DMS53 (cell line): ENCODE measurements around the gene TLK1.
"Not testable (repeated sequence)": the region's sequence is repeated elsewhere in the genome, so short reads cannot be mapped to it uniquely, and the experiment has no call there.

ENCODE experiments used
- DNase-seq: peaks from one replicate; lab custom pipeline; 2025; lab: John Stamatoyannopoulos, UW

Gene TLK1

DNA sequence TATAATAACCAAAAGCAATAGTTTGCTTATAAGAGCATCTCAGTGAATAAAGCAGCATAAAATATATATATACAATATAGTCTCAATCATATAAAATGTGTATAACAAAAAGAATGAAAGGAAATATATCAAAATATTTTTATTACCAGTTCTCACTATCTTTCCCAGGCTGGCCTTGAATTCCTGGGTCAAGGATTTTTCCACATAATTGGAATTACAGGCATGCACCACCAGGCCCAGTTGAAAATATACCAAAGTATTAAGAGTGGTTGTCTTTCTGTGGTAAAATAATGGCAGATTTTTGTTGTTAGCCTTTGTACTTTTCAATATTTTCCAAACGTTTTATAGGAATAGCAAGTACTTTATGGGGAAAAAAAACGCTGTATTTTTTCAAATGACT, 8.6 kb upstream of the TLK1 start:
- DNase-seq: no peak

DNA sequence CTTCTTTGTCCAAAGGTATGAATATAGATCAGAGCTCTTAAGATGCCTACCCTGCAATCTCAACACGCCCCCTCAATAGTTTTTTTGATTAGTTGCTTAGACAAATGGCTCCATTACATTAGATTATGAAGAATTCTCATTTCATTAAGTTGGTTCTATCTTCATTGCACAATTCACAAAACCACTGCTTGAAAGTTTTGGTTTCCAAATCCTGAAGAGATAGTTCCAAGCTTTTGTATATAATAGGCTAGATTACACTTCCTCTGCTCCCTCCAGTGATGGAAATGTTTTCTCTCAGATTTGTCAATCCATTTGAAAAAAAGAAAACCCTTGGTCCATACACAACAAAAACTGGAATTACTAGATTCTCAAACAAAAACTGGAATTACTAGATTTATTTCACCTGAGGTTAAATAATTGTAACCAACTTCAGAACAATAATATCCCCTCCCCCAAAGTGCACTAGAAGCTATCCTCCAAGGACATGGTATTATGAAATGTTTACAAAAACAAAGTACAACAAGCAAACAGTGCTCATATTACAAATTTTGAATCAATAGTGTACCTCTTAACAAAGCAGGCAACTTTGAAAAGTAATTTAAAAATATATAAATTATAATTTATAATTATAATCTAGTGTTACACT, 6.8 kb upstream of the TLK1 start:
- DNase-seq: peak; percentile 28

DNA sequence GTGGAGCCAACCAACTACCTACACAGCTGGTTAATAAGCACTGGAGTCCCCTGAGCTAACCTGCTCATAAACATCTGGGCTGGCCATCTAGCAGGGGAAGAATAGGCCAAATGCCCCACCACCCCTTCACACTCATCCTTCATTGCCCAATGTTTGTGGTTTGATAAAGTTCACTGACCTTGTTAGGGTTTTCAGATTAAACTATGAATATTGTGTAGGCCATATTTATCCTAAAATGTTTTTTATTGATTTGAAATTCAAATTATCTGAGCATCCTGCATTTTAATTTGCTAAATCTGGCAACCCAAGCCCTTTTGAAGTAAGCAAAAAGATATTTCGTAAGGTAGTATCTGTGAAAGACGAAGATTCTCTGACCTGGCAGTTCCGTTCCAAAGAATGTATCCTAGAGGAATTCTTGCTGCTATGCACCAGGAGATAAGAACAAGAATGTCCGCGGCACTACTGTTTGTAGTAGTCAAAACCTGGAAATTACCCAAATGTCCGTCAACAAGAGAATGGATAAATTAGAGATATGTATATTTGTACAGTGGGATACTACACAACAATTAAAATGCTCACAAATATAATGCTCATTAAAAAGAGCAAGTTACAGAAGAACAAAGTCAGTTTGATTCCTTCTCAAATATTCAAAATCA, 5.8 kb upstream of the TLK1 start:
- DNase-seq: no peak

DNA sequence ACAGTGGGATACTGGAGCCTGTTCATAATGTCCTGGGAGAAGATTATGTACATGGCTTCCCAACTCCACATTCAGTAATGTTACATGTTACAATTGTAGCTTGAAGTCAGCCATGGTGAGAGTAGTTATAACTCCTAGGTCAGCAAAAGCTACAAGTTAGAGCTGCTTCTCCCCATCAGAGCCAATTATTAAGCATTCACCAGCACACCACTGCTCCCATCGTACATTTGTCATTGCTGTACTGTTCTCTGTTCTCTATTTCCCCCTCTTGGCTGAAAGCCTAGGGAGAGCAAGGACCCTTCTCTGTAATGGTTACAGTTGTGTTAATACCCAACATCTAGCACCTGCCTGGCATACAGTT, 5.3 kb upstream of the TLK1 start:
- DNase-seq: no peak

DNA sequence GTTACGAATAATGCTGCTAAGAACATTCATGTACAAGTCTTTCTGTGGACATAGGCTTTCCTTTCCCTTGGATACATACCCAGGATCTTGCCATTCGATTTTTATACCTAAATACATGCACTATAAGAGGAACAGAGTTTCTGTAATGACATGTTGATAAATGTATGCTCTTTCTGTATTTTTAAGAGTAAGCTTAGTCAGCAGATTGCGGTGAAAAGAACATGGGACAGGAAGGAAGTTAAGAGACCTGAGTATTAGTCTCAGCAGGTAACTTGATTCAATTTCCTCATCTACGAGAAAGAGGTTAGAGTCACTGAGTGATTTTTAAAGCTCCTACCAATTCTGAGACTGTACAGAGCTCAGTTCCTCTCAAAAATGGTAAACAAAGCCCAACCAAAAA, 2.6 kb upstream of the TLK1 start:
- no peak for DNase-seq

DNA sequence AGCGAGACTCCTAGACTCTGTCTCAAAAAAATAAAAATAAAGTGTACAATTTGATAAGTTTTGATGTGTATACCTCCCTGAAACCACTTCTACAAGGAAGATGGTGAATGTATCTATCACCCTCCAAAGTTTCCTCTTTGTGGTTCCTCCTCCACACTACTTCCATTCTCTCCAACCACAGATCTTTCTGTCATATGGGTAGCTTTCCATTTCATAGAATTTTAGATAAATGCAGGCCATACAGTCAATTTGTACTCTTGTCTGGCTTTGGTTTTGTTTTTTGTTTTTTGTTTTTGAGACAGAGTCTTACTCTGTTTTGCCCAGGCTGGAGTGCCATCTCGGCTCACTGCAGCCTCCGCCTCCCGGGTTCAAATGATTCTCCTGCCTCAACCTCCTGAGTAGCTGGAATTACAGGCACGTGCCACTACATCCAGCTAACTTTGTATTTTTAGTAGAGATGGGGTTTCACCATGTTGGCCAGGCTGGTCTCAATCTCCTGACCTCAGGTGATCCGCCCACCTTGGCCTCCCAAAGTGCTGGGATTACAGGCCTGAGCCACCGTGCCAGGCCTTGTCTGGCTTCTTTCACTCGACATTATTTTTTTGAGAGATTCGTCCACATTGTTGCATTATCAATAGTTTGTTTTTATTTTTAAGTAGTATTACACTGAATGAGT, 2.0 kb upstream of the TLK1 start:
- DNase-seq: not testable (repeated sequence)

DNA sequence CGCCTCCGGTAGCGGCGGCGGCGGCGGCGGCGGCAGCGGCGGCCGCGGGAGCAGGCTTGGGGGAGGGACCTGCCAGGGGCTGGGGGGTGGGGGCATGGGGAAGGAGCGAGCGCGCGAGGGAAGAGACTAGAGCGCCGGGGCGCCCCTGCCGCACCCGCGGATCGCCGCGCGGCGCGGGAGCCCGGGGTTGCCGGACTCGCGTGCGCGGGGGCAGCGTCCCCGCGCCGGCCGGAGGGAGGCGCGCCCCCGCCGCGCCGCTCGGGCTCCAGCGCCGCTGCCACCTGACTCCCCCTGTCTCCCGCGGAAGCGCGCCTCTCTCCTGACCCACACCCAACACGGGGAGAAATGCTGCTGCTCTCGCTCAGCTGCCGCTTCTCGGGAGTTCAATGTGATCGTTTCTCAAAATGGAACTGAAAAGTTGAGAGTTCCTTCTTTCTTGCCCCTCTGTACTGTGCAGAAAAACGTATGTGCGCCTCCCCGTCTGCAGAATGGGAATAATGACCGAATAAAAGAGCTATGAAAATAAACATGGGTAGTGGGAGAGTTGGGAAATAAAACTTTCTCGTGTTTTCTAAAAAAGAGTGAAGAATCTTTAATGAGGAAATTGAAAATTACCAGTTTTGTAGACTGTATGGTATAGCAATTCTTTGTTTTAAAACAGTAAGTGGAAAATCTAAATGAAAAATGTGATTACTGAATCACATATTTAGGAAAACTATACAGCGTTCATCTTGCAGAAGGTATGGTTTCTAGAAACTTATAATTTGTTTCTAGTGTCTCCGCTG, 455 bp upstream of the TLK1 start:
- DNase-seq: peak; percentile 94

DNA sequence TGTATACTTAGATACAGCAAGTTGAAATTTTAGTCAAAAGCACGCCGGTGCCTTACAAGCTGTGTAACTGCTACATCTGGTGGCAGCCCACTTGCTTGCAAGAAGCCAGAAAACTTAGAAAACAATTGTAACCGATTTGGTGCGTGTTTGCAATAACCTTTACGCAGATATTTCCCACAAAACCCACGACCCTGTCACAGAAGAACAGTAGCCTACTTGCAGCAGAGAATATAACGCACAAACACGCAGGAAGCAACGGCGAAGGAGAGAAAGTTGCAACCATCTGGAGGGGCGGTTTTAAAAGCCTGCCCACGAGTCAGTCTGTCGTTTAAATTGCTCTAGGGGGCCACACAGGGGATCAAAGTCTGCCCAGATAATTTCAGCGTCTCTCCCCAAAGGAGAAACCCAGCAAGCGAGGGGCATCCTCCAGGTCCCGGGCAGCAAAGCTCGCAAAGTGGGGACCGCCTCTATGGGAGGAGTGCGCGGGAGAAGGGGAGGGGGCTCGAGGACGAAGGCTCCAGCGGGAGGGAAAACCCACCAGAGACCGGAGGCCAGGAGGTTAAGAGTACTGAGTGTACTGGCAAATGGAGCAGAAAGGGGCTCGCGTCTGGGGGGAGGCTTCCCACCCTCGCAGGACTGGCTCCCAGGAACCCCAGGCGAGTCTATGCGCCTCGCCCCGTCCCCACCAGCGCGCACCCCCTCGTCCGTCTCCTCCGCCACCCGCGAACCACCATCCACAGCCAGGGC, 1.1 kb downstream of the TLK1 start:
- peak; percentile 74 for DNase-seq

DNA sequence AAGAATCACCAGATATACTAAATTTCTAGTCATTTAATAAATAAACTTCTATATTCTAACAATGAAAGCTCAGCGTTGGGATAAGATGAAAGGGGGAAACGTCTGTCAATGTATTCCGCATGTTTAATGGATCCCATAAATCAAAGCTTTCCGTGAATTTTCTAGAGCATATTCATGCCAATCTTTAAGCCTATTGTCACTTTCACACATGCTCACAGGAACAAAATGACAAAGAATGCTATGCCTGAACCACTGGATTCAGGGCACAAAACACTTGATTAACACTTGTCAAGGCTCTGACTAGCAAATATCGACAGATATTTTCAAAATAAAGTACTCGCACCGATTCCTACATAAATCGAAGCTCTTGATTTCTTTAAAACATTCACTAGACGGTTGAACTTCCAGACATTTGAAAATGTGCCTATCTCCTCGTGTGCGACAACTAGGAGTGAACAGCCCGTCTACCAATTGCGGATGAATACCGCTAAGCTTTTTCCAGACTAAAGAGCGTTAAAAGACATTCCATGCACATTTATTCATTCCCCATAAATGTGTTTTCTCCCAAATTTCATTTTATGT, 1.8 kb downstream of the TLK1 start:
- peak; percentile 49 for DNase-seq

DNA sequence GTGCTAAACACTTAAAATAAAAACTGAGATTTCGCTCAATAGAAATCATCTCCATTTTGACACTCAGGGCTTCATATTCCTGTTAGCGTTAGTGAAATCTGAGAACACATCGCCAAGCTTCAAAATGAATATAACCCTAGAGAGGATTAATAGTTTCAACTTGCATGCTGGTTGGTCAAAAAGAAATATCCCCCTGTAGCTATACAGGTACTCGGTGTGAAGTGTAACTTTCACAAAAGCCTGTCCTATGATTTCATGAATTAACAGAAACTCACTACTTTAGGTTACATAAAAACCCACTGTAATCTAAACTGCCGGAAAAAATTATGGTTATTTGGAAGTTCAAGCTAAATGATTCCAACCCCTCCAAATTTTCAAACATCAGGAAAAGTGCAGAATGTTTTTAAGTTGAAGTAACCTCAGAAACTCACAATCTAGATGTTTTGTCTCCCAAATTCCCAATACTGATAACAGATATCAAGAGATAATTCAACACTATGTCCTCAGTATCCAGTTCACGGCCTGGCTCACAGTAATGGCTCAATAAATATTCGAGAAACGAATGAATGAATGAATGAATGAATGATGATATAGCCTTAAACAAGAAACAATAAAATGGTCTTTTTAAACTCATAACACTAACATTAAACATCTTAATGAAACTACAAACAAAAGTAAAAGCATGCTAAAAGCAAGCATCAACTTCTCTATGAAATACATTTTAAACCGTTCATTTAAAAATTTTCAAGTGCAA, 2.5 kb downstream of the TLK1 start:
- DNase-seq: no peak

DNA sequence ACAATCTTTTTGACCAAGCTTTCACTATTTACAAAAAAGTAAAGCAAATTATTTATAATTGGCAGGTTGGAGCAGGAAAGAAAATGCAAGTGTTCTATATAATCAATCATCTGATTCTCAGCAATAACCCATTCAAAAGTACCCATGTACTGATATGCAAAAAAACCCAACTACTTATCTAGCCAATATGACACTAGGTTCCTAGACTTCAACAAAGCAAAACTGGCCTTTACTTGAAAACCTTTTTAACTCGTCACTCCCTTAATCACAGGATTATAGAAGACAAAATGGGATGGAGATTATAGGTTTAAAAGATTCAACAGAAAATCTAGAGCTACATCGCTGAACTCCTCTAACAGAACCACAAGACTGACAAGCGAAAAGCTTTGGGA, 3.6 kb downstream of the TLK1 start:
- DNase-seq: no peak

DNA sequence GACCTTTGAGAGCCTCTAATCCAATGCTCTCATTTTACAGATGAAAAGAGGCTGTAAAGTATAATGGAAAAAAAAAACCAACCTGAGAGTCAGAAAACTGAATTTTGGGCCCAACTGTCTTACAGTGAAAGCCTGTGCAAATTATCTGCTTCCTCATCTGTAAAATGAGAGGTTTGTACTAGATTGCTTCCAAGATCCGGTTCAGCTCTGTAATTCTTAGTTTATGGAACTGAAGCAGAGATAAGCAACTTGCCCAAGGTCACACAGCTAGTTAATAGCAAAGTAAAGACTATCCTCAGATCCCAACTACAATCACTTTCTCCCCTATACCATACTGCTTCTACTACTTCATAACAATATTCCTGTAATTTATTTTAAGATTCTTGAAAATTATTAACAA, 6.3 kb downstream of the TLK1 start:
- no peak for DNase-seq

DNA sequence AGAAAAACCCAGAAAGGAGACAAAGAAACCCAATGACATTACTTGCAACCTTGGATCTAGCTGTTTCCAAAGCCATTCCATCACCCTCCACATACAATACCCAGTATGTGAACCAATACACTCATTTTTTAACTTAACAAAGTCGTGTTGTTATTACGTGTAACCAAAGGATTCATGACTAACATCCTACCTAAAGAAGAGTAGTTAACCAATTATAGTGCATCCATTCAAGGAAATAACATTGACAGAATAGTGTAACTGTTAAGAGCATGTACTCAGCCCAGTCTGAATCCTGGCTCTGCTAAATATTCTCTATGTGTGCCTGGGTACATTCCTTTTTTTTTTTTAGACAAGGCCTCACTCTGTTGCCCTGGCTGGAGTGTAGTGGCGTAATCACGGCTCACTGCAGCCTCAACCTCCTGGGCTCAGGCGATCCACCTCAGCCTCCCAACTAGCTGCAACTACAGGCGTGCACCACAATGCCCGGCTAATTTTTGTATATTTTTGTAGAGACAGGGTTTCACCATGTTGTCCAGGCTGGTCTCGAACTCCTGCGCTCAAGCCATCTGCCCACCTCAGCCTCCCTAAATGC, 9.9 kb downstream of the TLK1 start:
- DNase-seq: no peak

DNA sequence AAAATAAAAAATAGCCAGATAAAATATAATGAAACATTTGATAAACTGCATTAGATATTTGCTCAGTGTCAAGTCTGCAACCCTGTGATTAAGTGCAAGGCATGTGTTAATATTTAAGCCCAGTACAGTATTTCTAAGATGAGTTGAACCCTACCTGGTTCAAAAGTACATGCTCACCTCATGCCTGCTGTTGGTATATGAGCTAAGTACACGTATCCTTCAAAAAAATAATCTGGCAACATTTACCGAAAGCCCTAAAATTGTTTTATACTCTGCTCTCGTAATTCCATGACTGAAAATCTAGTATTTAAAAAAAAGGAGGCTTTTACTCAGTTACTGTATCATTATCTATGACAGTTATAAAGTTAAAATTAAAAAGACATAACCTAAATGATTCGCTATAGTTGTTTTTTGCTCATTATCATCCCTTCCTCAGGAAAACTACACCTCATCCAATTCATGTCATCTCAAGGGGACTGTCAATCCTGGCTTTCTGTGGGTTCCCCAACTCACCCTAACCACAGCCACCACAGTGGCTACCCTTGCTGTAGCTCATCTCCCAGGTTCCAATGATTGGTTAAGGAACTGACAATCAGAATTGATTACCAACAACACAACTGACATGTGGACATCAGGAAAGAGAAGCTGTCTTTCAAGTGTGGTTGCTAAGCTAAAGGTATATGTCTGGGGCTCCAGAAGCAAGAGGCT, 10.6 kb downstream of the TLK1 start:
- no peak for DNase-seq

DNA sequence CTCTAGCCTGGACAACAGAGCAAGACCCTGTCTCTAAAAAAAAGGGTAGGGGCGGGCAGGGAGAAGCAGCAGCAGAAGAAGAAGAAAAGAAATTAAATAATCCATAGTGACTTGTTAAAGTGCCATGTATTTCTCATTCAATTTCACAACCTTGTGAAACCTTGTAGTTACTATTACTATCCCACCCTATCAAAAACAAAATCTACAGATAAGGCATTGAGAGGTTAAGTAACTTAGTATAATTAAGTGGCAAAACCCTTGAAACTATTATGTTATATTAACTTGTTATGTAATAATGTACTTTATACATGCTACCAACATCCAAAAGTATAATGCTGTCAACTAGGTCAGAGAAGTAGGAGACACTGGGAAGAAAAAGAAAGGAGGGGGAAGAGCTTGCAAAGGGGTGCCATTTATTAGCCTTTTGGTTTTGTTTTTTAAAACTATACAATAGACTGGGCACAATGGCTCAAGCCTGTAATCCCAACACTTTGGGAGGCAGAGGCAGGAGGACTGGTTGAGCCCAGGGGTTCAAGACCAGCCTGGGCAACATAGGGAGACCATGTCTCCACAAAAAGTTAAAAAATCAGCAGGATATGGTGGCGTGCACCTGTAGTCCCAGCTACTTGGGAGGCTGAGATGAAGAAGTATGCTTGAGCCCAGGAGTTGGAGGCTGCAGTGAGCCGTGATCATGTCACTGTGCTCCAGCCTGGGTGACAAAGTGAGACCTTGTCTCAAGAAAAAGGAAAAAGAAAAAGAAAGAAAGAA, 11.3 kb downstream of the TLK1 start:
- no peak for DNase-seq

DNA sequence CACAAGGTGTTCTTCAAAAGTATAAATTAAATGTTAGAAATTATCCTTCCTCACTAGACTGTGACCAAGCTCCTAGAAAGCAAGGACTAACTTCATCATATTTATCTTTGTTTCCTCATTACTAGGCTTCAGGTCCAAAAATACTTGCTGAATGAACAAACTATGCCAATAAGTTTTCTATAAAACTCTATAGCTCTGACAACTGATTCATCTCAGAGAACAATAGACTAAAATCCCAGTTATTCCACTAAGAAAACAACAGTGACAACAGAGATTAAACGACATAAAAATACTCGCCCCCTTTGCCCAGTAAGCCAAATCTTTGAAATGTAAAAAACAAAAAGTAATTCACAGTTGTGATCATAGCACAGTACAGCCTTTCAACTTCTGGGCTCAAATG, 13.6 kb downstream of the TLK1 start:
- no peak for DNase-seq

DNA sequence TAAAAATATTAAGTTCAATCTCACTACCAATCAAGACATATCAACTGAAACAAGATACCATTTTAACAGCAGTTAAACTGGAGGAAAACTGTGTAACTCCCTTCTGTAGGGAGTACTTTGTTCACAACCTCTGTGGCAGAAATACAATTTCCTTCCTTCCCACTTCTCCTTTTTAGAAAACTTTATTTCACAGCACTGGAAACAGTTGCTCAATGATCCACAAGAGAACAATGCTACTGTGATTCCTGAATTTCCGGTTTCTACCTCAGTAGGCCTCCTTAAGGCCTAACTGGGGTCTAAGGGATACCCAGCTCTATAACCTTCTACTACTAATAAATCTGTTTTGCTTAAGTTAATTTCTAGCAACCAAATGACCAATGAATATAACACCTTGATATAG, 14.1 kb downstream of the TLK1 start:
- peak; percentile 17 for DNase-seq

DNA sequence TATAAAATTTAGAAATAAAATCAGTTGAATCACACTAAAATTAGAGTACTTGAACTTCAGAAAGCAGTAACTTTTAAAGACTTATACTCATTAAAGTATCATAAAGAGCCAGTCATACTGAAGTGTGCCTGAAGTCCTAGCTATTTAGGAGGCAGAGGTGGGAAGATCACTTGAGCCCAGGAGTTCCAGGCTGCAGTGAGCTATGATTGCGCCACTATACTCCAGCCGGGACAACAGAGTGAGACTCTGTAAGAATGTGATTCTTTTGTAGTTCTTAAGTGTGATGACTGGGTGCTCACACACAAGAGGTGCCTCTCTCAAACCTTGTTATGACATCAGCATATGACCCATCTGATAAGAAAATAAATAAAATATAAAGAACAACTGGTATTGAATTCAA, 14.6 kb downstream of the TLK1 start:
- no peak for DNase-seq

DNA sequence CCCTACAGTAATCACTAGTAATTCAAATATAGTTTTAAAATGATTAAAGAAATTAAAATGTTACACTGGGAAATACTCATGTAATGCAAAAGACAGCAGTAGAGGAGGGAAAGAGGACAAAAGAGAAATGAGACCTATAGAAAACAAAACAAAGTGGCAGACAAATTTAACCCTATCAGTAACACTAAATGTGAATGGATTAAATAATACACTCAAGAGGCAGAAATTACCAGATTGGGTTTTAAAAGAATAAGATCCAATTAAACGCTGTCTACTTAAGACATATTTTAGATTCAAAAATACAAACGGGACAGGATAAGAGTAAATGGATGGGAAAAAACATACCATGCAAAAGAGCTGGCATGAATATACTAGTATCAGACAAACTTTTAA, 17.0 kb downstream of the TLK1 start:
- no peak for DNase-seq
